GM21381 (cell line): Measurements from ENCODE around the gene PGBD1.

Experiments used
- ATAC-seq: cut with Tn5 transposase; IDR thresholded peaks from one replicate; pipeline ENCODE4 v1.9.1; 2021; ENCODE audit warnings: mild to moderate bottlenecking, moderate library complexity; ENCODE audit not compliant: unreplicated experiment

Gene PGBD1

GRCh38 chr6:28281288-28282064 lies at the start of gene PGBD1:
Gene PGBD1 (plus strand): TSS chr6:28281572. CDS start chr6:28283814, 2,242 bp downstream.
- peak; percentile 84 for ATAC-seq

- ATAC-seq: no peak
Observed at GRCh38 chr6:28232785-28233184, 48.6 kb upstream of the PGBD1 start.

GRCh38 chr6:28235912-28236452 lies 45.4 kb upstream of the PGBD1 start:
- ATAC-seq: no peak

GRCh38 chr6:28239636-28240035 lies 41.7 kb upstream of the PGBD1 start:
- ATAC-seq: no peak

GRCh38 chr6:28240471-28240870 lies 40.9 kb upstream of the PGBD1 start:
- no peak for ATAC-seq

- no peak for ATAC-seq
Observed at GRCh38 chr6:28243946-28244345, 37.4 kb upstream of the PGBD1 start.

- no peak for ATAC-seq
Observed at GRCh38 chr6:28245206-28245941, 36.0 kb upstream of the PGBD1 start.

GRCh38 chr6:28248916-28249315 lies 32.5 kb upstream of the PGBD1 start:
- no peak for ATAC-seq

- ATAC-seq: no peak
Observed at GRCh38 chr6:28250747-28251146, 30.6 kb upstream of the PGBD1 start.

- peak; percentile 44 for ATAC-seq
Observed at GRCh38 chr6:28251661-28252008, 29.7 kb upstream of the PGBD1 start.

- ATAC-seq: peak; percentile 76
Observed at GRCh38 chr6:28252009-28252975, 29.1 kb upstream of the PGBD1 start, which contains the start of gene ZKSCAN4. Gene ZKSCAN4 (minus strand): TSS chr6:28252269. CDS start chr6:28251980, 289 bp downstream.

GRCh38 chr6:28254121-28254519 lies 27.3 kb upstream of the PGBD1 start:
- ATAC-seq: no peak

- no peak for ATAC-seq
Observed at GRCh38 chr6:28257042-28257441, 24.3 kb upstream of the PGBD1 start.

- no peak for ATAC-seq
Observed at GRCh38 chr6:28258877-28259777, 22.2 kb upstream of the PGBD1 start, which contains the start of gene NKAPL. Gene NKAPL (plus strand): TSS chr6:28259297. CDS start chr6:28259372, 75 bp downstream.

- no peak for ATAC-seq
Observed at GRCh38 chr6:28263922-28264321, 17.4 kb upstream of the PGBD1 start.

- ATAC-seq: no peak
Observed at GRCh38 chr6:28264834-28265401, 16.5 kb upstream of the PGBD1 start.

- ATAC-seq: no peak
Observed at GRCh38 chr6:28266563-28266961, 14.8 kb upstream of the PGBD1 start.

GRCh38 chr6:28266962-28267694 lies 14.2 kb upstream of the PGBD1 start, which contains the start of gene ZSCAN26:
Gene ZSCAN26 (plus strand): TSS chr6:28267143. CDS start chr6:28271920, 4,777 bp downstream.
- peak; percentile 86 for ATAC-seq

GRCh38 chr6:28267695-28268059 lies 13.7 kb upstream of the PGBD1 start:
- ATAC-seq: no peak
